Mononuclear cell (primary cell): Measurements from ENCODE around the gene NCMAP. TPM values are rescaled to one million over a fixed set of nuclear protein-coding genes. Genes with fewer than 3 reads are reported as not detected.
"Not testable (repeated sequence)": the region's sequence is repeated elsewhere in the genome, so short reads cannot be mapped to it uniquely, and the experiment has no call there.

Experiments
- H3K27me3 ChIP-seq: 2 replicates; pipeline ENCODE4 v1.6.0; 2011; ENCODE audit warnings: low read length, control low read depth; ENCODE audit not compliant: insufficient read depth
- H3K4me1 ChIP-seq: 2 replicates; pipeline ENCODE4 v1.5.1; 2011; ENCODE audit warnings: mild to moderate bottlenecking, low read length, control low read depth; ENCODE audit not compliant: insufficient read depth
- H3K4me3 ChIP-seq: 2 replicates; pipeline ENCODE4 v1.5.1; 2011; ENCODE audit warnings: mild to moderate bottlenecking, low read length, moderate library complexity
- H3K9me3 ChIP-seq: 2 replicates; pipeline ENCODE4 v1.5.1; 2011; ENCODE audit warnings: low read depth, mild to moderate bottlenecking, control low read depth, low read length
- total RNA-seq: library from RNA; depleted of rRNA; stranded (reverse); fragments of >200 nt; gene quantifications from one replicate; pipeline ENCODE4 v1.2.3, GENCODE V29; 2012

NCMAP gene
- total RNA-seq, 1 donor, result 0.10 TPM

DNA sequence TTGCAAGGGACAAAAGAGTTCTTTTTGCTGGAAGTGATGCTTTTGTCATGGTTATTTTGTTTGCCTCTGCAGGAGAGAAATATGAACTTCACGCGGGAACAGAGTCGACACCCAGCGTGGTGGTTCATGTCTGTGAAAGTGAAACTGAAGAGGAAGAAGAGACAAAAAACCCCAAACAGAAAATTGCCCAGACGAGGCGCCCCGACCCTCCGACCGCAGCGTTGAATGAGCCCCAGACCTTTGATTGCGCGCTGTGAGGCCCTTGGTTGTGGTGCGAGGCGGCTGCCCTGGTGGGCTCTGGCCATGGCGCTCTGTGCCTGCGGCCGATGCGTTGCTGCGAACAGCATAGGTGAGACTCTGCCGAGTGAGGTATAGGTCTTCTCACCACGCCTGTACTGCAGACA is 20.9 kb upstream of the NCMAP start:
- Histone ChIP-seq H3K9me3 (no peaks in the 10 kb centered on the region), H3K4me3 (peak overlapping the region; percentile 14), H3K4me1 (peaks cover 30% of the 10 kb centered on the region), H3K27me3 (no peaks in the 10 kb centered on the region)

DNA sequence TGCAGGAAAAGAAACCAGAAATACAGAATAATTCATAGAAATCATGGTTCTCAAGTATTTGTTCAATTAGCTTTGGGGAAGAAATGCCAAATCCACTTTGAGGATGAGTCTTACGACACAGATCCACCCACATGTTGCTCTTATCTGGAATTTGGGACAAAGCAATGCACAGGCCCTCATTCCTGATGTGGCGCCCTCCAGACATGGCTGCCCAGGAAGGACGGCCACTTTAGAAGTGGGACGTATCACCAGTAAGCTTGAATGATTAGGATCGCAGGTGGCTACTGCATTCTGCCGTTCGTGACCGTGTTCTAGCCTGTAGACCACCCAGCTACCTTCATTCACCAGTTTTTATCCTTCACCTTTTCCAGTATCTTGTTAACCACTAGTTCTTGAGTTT is 20.1 kb upstream of the NCMAP start:
- Histone ChIP-seq H3K27me3 (no peaks in the 10 kb centered on the region), H3K4me1 (peaks cover 28% of the 10 kb centered on the region), H3K9me3 (no peaks in the 10 kb centered on the region), H3K4me3 (no peak overlapping the region)

DNA sequence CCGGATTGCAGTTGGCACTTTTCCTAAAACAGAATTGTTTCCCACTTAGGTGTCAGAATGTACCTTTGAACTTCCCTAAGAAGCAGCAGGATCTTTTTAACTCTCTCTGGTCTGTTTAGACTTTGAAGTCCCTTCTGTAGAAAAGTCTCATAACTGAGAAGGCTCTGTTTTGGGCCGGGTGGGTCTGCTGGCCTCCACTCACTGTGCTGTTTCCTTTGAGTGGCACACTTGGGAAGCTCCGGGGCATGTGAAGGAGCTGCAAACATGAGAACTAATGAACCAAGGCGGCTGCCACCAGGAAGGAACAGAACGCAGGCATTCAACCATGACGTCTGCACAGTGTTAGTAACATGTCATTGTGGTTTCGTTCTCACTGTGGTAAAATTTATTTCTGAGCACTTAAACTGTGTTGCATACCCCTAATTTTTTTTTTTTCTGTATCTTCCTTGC is 19.5 kb upstream of the NCMAP start:
- no peaks in the 10 kb centered on the region for H3K27me3 ChIP-seq
- H3K9me3 ChIP-seq, result no peaks in the 10 kb centered on the region
- no peak overlapping the region for H3K4me3 ChIP-seq
- peaks cover 30% of the 10 kb centered on the region for H3K4me1 ChIP-seq

DNA sequence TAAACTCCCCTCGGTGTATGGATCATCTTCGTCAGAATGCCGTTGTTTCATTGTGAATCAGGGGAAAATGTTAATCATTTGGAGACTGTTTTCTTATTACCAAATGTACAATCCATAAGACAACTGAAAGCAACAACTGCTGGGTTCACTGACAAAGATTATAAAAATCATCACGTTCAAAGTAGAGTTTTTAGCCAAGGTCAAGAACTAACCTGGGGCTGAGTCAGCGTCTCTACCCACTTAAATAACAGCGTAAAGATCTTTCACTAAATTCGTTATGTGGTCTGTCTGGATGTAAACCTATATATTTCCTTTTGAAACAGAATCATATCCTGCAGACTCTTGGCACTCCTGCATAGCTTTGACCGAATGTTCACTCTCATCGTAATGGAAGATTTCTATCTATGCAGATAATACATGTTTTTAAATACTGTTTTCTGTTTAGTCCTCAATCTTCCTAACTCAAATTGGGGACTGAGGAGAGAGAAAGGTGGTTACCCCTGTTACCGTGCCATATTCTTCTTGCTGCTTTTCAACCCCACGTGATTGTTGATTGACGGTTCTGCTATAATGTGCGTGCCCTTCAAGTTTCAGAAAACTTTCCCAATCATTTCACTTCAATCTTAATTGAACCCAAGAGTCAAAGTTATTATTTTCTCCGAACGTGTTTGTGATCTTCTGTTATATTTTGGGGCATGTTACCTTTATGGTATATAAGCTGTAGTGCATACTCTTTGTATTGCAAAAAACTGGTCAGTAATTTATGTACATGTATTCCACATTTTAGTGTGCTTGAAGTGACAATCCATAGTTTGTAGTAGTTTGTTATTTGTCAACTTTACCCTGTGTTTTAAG is 15.6 kb upstream of the NCMAP start:
- Histone ChIP-seq H3K4me3 (no peak overlapping the region), H3K27me3 (no peaks in the 10 kb centered on the region), H3K4me1 (peaks cover 25% of the 10 kb centered on the region), H3K9me3 (no peaks in the 10 kb centered on the region)

DNA sequence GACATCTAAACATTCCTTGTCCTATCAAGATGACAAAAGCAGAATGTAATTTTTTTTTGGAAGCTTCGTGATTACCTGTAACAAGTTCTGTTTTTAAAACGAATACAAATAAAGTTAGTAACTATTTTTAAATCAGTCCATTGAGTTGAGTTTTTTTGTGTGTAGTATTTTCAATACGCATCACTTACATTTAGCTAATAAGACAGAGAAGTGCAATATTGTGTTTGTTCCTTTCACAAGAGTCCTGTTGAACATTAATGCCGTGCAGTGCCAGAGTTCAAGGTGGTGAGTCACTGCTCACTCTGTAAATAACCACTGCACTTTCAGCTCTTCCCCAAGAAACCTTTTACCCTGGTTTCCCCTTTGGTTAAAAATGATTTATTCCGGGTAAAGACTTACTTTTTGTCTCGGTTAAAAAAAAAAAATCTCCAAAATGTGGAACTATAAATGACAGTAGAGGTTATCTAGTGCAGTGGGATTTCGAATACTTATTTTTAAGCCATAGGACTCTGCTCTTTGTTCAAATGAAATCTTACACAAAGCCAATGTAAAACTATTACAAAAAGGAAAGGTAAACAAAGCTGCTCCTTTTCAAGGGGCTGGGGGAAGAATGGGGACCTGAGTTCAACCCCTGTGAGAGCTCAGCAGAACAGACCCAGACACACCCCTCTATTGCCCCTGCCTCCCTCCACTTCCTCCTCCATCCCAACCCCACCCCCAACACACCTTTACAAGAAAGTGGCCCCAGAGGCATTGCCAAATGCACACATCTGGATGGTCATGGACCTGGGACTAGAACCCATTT is 14.8 kb upstream of the NCMAP start:
- H3K4me1 ChIP-seq, result peaks cover 19% of the 10 kb centered on the region
- H3K27me3 ChIP-seq, result no peaks in the 10 kb centered on the region
- H3K4me3 ChIP-seq, result no peak overlapping the region
- H3K9me3 ChIP-seq, result no peaks in the 10 kb centered on the region

DNA sequence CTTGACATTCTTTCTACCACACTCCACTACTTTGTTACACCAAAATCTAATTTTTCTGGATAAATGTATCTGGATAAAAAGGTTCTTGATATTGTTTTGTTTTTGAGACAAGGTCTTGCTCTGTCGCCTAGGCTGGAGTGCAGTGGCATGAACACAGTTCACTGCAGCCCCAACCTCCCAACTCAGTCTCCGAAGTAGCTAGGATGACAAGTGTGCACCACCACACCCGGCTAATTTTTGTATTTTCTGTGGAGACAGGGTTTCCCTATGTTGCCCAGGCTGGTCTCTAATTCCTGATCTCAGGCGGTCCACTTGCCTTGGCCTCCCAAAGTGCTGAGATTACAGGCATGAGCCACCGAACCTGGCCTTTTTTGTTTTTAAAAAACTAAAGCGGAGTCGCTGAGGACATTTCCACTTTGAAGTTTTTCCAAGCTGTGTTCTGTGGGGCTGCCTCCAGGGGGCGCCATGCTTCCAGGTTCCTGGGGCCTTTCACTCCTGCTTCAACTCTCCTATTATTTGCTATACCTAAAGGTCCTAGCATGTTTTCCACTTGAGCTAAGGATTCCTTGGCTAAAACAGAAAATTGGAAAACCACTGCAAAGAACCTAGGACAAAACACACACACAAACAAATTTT is 14.1 kb upstream of the NCMAP start:
- Histone ChIP-seq H3K4me1 (peaks cover 11% of the 10 kb centered on the region), H3K9me3 (no peaks in the 10 kb centered on the region), H3K27me3 (no peaks in the 10 kb centered on the region), H3K4me3 (no peak overlapping the region)

DNA sequence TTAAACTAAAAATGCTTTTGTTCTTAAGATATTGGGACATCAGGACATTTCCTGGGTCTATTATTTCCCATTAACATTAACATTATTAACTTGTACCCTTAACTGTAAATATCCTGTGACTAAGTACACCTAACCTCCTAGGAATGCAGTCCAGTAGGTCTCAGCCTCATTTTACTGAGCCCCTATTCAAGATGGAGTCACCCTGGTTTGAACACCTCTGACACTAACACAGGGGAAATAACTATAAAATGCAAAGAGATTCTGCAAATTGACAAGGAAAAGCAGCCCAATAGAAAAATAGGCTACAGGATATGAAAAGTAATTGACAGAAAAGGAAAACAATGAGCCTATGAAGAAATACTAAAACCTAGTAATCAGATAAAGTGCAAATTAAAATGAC is 11.6 kb upstream of the NCMAP start:
- Histone ChIP-seq H3K9me3 (no peaks in the 10 kb centered on the region), H3K4me3 (no peak overlapping the region)

DNA sequence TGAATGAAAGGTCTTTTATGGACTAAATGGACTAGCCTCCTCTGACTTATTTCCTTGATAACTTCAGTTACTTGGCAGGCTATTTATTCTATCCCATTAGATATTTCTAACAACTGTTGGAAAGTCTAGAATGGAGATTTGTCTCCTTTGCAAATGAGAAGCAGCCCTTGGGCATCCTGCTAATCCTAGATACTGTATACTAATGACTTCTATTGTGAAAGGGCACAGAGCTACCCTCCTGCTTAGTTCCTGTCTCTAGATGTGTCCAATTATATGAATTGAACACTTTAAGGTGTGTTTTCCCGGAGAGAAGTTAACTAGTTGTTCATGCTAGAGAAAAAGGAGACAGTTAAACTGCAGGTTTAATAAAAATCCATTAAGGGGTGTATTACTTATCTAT is 10.2 kb upstream of the NCMAP start:
- Histone ChIP-seq H3K27me3 (no peaks in the 10 kb centered on the region), H3K9me3 (no peaks in the 10 kb centered on the region), H3K4me3 (no peak overlapping the region), H3K4me1 (peaks cover 7% of the 10 kb centered on the region)

More for the DNA sequence above, 11.6 kb upstream of the NCMAP start:
- H3K4me1 ChIP-seq, result peaks cover 7% of the 10 kb centered on the region
- H3K27me3 ChIP-seq, result no peaks in the 10 kb centered on the region

DNA sequence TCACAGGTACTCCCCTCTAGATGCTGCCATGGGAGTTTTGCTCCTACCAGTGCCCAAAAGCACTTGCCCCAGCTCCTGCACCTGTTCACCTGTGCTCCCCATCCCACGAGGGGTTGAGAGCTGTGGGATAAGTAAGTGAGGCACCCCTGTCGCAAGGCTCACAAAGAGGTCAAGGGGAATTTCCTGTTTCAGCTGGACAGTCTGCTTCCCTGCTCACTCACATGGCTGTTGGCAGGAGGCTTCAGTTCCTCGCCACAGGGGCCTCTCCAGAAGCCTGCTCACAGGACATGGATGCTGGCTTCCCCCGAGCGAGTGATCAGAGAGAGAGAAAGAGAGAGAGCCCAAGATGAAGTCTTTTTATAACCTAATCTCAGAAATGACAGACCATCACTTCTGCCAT is 8.7 kb upstream of the NCMAP start:
- Histone ChIP-seq H3K4me3 (no peak overlapping the region), H3K4me1 (no peaks in the 10 kb centered on the region), H3K27me3 (no peaks in the 10 kb centered on the region), H3K9me3 (no peaks in the 10 kb centered on the region)

DNA sequence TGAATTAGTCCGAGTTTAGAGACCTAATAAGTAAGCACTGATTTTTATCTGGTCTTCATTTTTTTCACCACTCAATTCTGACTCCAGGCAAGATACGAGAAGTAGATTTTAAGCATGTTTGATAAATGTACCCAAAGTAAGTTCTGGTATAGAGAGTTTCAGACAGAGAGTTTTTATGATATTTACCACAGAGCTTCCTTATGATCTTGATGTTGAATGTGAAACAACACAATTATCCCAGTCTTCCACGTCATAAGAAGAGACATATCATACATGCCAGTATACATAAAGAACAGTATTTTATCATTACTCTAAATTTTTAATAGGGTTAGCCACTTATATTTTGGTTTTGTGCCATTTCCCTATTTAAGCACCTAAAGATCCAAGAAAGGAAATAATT is 7.8 kb upstream of the NCMAP start:
- no peaks in the 10 kb centered on the region for H3K9me3 ChIP-seq

DNA sequence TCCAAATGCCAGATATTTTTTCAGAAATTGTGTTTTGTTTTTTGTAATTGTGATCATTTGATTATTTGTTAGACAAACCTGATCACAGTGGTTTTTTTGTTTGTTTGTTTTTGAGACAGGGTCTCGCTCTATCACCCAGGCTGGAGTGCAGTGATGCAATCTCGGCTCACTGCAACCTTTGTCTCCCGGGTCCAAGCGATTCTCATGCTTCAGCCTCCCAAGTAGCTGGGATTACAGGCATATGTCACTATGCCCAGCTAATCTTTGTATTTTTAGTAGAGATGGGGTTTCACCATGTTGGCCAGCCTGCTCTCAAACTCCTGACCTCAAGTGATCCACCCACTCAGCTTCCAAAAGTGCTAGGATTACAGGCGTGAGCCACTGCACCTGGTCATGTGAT is 6.7 kb upstream of the NCMAP start:
- H3K4me3 ChIP-seq, H3K4me1 ChIP-seq, H3K27me3 ChIP-seq, H3K9me3 ChIP-seq: not testable (repeated sequence)

More for the DNA sequence above, 7.8 kb upstream of the NCMAP start:
- Histone ChIP-seq H3K27me3 (no peaks in the 10 kb centered on the region), H3K4me1 (no peaks in the 10 kb centered on the region), H3K4me3 (no peak overlapping the region)

DNA sequence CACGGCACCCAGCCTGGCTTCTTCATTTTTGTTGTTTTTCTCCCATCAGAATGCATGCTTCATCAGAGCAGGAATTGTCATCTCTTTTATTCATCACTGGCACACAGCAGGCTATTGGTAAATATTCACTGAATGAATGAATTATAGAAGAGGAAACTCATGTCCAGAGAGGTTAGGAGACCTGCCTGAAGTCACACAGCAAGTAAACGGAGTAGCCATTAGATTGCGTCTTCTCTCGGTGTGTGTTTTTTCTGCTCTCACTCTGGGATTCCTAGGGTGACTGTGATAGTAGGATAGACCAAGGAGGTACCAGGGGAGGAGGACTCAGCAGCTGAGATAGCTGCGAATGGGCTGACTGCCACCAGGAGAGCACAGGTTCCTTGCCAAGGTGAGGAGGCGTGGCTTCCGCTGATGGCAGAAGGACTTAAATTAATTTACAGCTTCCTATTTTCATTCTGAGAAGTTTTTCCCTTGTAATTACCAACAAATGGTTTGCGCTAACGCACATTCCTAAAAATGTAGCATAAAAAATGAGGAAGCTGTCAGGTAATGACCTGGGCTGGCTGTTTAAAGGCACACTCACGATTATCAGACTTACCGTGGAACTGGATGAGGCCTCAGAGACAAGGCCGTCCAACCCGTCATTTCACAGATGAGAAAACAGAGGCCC is 4.5 kb upstream of the NCMAP start:
- no peaks in the 10 kb centered on the region for H3K9me3 ChIP-seq

DNA sequence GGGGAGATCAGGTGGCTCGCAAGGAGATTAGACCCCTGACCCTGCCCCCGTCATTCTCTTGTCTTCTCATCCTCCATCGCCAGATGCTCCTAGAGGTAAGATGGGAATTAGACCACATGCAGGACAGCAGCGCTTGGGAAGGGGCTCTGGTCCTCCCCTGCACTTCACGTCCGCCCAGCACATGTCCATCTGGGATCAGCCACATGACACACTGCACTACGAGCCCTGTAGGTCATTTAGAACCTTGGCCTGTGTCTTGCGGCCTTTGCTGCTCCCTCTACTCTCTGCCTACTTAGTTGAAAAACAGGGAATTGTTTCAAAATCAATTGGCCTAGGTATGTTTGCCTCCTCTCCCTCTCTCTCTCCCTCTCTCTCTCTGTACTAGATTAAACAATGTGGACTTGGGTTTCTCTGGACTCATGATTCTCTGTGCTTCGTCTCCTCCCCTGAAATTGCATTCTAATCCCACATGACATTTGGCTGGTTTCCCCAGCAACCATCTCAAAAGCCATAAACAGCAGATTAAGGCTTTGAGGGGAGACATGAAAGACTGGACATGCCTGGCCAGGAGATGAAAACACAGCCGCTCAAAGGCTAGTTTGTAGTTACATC is 3.8 kb upstream of the NCMAP start:
- Histone ChIP-seq H3K27me3 (peaks cover 17% of the 10 kb centered on the region), H3K4me1 (peaks cover 6% of the 10 kb centered on the region), H3K9me3 (no peaks in the 10 kb centered on the region), H3K4me3 (no peak overlapping the region)

More for the DNA sequence above, 4.5 kb upstream of the NCMAP start:
- Histone ChIP-seq H3K27me3 (peaks cover 12% of the 10 kb centered on the region), H3K4me1 (peaks cover 4% of the 10 kb centered on the region), H3K4me3 (no peak overlapping the region)

DNA sequence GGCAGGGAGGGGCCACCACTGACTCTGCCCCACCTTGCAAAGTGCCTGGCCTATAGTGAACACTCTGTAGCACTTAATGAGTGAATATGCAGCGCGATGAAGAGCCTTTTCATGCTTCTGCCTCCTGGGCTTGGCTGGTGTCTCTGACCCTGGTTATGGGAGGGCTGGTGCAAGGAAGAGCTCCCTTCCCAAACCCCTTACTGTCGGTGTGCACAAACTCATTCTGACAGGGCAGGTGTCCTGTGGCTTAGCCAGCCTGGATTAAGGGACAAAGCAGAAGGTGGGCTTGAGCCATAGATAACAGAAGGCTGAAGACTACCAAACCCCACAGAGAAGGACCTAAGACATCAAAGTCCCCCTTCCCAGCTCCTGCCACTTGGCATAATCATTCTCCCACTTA is 2.0 kb upstream of the NCMAP start:
- Histone ChIP-seq H3K9me3 (no peaks in the 10 kb centered on the region), H3K4me3 (no peak overlapping the region), H3K27me3 (peaks cover 17% of the 10 kb centered on the region), H3K4me1 (peaks cover 6% of the 10 kb centered on the region)
